SK-N-SH (cell line): ENCODE measurements around the gene CNTD1. TPM values are rescaled to one million over a fixed set of nuclear protein-coding genes. Genes with fewer than 3 reads are reported as not detected.

Source experiments
- CTCF ChIA-PET: fragments of 300-600, 350-600 bp; formaldehyde crosslinking; extraction: SDS; loops from one replicate; lab custom pipeline; 2021; lab: Yijun Ruan, JAX
- POLR2A ChIA-PET: fragments of 350-600 bp; sonication (Branson Sonifier 250); formaldehyde crosslinking; extraction: SDS; loops from one replicate; lab custom pipeline; 2020; ENCODE audit warnings: antibody characterized with exemption, inconsistent platforms; lab: Yijun Ruan, JAX
- DNase-seq: peaks from one replicate; pipeline ENCODE4 v3.0.0; 2012
- H2AFZ ChIP-seq: fragments of 200-600 bp; sonication (generic); 2 replicates; pipeline ENCODE4 v1.8.1; 2016; ENCODE audit warnings: antibody characterized with exemption, mild to moderate bottlenecking, low read depth
- H3F3A ChIP-seq: fragments of 200-600 bp; sonication (generic); replicated peaks from 2 replicates; pipeline ENCODE3; 2016; ENCODE audit warnings: antibody characterized with exemption, mild to moderate bottlenecking; ENCODE audit not compliant: insufficient read depth
- H3K27ac ChIP-seq, 2 experiments: fragments of 200-500 bp in 1 of 2; fragments of 200-600 bp in 1 of 2; sonication (Bioruptor generic) in 1 of 2; sonication (generic), shearing (Covaris generic) in 1 of 2; 2 replicates each; pipeline versions ENCODE4 v1.5.1 to v1.6.1; 2014 to 2016; ENCODE audit warnings: low read depth in 2 of 2, inconsistent platforms in 1 of 2, low read length in 1 of 2, mild to moderate bottlenecking in 1 of 2, mixed read lengths in 1 of 2
- H3K27me3 ChIP-seq: fragments of 200-600 bp; sonication (generic), shearing (Covaris generic); 2 replicates; pipeline ENCODE4 v1.6.1; 2016; ENCODE audit warnings: mixed run types; ENCODE audit not compliant: insufficient read depth
- H3K36me3 ChIP-seq, 2 experiments: fragments of 200-500 bp in 1 of 2; fragments of 200-600 bp in 1 of 2; sonication (Bioruptor generic) in 1 of 2; sonication (generic) in 1 of 2; replicated peaks in 1 of 2; 2 replicates each; pipeline versions ENCODE3 to v1.5.1; 2014 to 2016; ENCODE audit warnings: low read length in 1 of 2, mild to moderate bottlenecking in 1 of 2; ENCODE audit not compliant: insufficient read depth in 2 of 2, control insufficient read depth in 1 of 2
- H3K4me1 ChIP-seq, 2 experiments: fragments of 200-500 bp in 1 of 2; fragments of 200-600 bp in 1 of 2; sonication (Bioruptor generic) in 1 of 2; sonication (generic), shearing (Covaris generic) in 1 of 2; 2 replicates each; pipeline versions ENCODE4 v1.5.1 to v1.6.1; 2014 to 2016; ENCODE audit warnings: low read depth in 1 of 2, low read length in 1 of 2, mixed run types in 1 of 2; ENCODE audit not compliant: insufficient read depth in 2 of 2, control insufficient read depth in 1 of 2
- H3K4me2 ChIP-seq: fragments of 200-600 bp; sonication (generic), shearing (Covaris generic); 2 replicates; pipeline ENCODE4 v1.6.1; 2017; ENCODE audit warnings: mixed run types
- H3K4me3 ChIP-seq, 2 experiments: fragments of 200-500 bp in 1 of 2; fragments of 200-600 bp in 1 of 2; sonication (Bioruptor generic) in 1 of 2; sonication (generic), shearing (Covaris generic) in 1 of 2; 2 replicates each; pipeline versions ENCODE4 v1.5.1 to v1.8.1; 2014 to 2016; ENCODE audit warnings: low read depth in 2 of 2, inconsistent platforms in 1 of 2, low read length in 1 of 2, mild to moderate bottlenecking in 1 of 2, mixed read lengths in 1 of 2, moderate library complexity in 1 of 2
- H3K79me2 ChIP-seq: fragments of 200-600 bp; sonication (generic); 2 replicates; pipeline ENCODE4 v1.8.1; 2017; ENCODE audit warnings: mild to moderate bottlenecking; ENCODE audit not compliant: insufficient read depth
- H3K9ac ChIP-seq: fragments of 200-600 bp; sonication (generic); 2 replicates; pipeline ENCODE4 v1.6.1; 2017; ENCODE audit warnings: mixed run types
- H3K9me2 ChIP-seq: fragments of 200-600 bp; sonication (generic); 2 replicates; pipeline ENCODE4 v1.6.1; 2017; ENCODE audit warnings: mixed run types
- H3K9me3 ChIP-seq: fragments of 200-600 bp; sonication (generic); 2 replicates; pipeline ENCODE4 v1.6.1; 2017; ENCODE audit warnings: mixed run types, mild to moderate bottlenecking, moderate library complexity
- H4K20me1 ChIP-seq: fragments of 200-600 bp; sonication (generic); 2 replicates; pipeline ENCODE4 v1.6.1; 2017; ENCODE audit warnings: mild to moderate bottlenecking, mixed run types; ENCODE audit not compliant: insufficient read depth
- CTCF ChIP-seq: fragments of 200-600 bp; sonication (generic); IDR thresholded peaks from 2 replicates; pipeline ENCODE4 v1.6.1; 2017; ENCODE audit warnings: antibody characterized with exemption, mild to moderate bottlenecking, moderate library complexity
- ELF1 ChIP-seq: IDR thresholded peaks from 2 replicates; pipeline ENCODE4 v1.4.0; 2012
- GABPA ChIP-seq: IDR thresholded peaks from 2 replicates; pipeline ENCODE4 v1.4.0; 2012; ENCODE audit warnings: low read depth, mild to moderate bottlenecking
- GATA2 ChIP-seq: sonication (generic); formaldehyde crosslinking; IDR thresholded peaks from 2 replicates; pipeline ENCODE4 v1.5.0; 2020; ENCODE audit warnings: mild to moderate bottlenecking, missing genetic modification reagents
- JUND ChIP-seq: IDR thresholded peaks from 2 replicates; pipeline ENCODE4 v1.4.0; 2012
- NFIC ChIP-seq: IDR thresholded peaks from 2 replicates; pipeline ENCODE4 v1.4.0; 2012; ENCODE audit warnings: borderline replicate concordance
- POLR2AphosphoS5 ChIP-seq: IDR thresholded peaks from 2 replicates; pipeline ENCODE4 v1.6.1; 2012; ENCODE audit warnings: low read depth, low read length
- RFX5 ChIP-seq: IDR thresholded peaks from 2 replicates; pipeline ENCODE4 v1.6.1; 2012; ENCODE audit warnings: mild to moderate bottlenecking, improper control_type of control experiment, low read length
- SMC3 ChIP-seq: IDR thresholded peaks from 2 replicates; pipeline ENCODE4 v1.6.1; 2012; ENCODE audit warnings: low read depth, low read length, improper control_type of control experiment
- TAF1 ChIP-seq: IDR thresholded peaks from 2 replicates; pipeline ENCODE4 v1.6.1; 2012; ENCODE audit warnings: low read depth, mild to moderate bottlenecking, low read length, moderate library complexity, borderline replicate concordance
- TCF12 ChIP-seq: IDR thresholded peaks from 2 replicates; pipeline ENCODE4 v1.4.0; 2012
- USF1 ChIP-seq: IDR thresholded peaks from 2 replicates; pipeline ENCODE4 v1.4.0; 2012; ENCODE audit warnings: low read depth, borderline replicate concordance
- YY1 ChIP-seq: IDR thresholded peaks from 2 replicates; pipeline ENCODE4 v1.4.0; 2012; ENCODE audit warnings: low read depth, mild to moderate bottlenecking
- WGBS: methylation state at CpG from one replicate; pipeline ENCODE4 v1.1.6; 2017; ENCODE audit warnings: low lambda C conversion rate; 5-methylcytosine and 5-hydroxymethylcytosine counted together
- polyA plus RNA-seq, 3 experiments: library from polyadenylated mRNA; depleted of rRNA; stranded (reverse); fragments of >200 nt; gene quantifications; 2 replicates each; pipeline ENCODE4 v1.2.3, GENCODE V29; 2012
- TF ChIP-seq, protein P1 (sequence below): fragments of 150-350 bp; IDR thresholded peaks from 2 replicates; pipeline ENCODE4 v1.6.1; 2016; ENCODE audit warnings: mild to moderate bottlenecking, low read depth, low read length
- TF ChIP-seq, protein P2 (sequence below): IDR thresholded peaks from 2 replicates; pipeline ENCODE4; 2012
- TF ChIP-seq, protein P3 (sequence below): IDR thresholded peaks from 2 replicates; pipeline ENCODE4 v1.6.1; 2012; ENCODE audit warnings: mild to moderate bottlenecking, low read depth, low read length, moderate library complexity
- TF ChIP-seq, protein P4 (sequence below): IDR thresholded peaks from 2 replicates; pipeline ENCODE4 v1.4.0; 2012; ENCODE audit warnings: low read depth, borderline replicate concordance

The CNTD1 gene
- polyA plus RNA-seq, 1 of the 3 experiments (the other 2 are of a cell fraction), result not detected

DNA sequence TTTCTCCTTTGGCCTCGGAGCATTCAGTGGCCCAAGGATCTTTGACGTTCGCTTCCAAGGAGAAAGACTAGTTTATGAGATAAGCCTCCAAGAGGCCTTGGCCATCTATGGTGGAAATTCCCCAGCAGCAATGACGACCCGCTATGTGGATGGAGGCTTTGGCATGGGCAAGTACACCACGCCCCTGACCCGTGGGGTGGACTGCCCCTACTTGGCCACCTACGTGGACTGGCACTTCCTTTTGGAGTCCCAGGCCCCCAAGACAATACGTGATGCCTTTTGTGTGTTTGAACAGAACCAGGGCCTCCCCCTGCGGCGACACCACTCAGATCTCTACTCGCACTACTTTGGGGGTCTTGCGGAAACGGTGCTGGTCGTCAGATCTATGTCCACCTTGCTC is 53.7 kb downstream of the CNTD1 start:
- H3K36me3 ChIP-seq, result no peaks in the 10 kb centered on the region
- TF ChIP-seq RFX5 (no peak), ELF1 (no peak), TAF1 (no peak), POLR2AphosphoS5 (no peak), NFIC (no peak), CTCF (no peak), SMC3 (no peak), GATA2 (no peak), USF1 (no peak), GABPA (no peak), JUND (no peak), YY1 (no peak), TCF12 (no peak)
- TF ChIP-seq, protein P1, sequence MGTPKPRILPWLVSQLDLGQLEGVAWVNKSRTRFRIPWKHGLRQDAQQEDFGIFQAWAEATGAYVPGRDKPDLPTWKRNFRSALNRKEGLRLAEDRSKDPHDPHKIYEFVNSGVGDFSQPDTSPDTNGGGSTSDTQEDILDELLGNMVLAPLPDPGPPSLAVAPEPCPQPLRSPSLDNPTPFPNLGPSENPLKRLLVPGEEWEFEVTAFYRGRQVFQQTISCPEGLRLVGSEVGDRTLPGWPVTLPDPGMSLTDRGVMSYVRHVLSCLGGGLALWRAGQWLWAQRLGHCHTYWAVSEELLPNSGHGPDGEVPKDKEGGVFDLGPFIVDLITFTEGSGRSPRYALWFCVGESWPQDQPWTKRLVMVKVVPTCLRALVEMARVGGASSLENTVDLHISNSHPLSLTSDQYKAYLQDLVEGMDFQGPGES, result no peak
- TF ChIP-seq, protein P2, sequence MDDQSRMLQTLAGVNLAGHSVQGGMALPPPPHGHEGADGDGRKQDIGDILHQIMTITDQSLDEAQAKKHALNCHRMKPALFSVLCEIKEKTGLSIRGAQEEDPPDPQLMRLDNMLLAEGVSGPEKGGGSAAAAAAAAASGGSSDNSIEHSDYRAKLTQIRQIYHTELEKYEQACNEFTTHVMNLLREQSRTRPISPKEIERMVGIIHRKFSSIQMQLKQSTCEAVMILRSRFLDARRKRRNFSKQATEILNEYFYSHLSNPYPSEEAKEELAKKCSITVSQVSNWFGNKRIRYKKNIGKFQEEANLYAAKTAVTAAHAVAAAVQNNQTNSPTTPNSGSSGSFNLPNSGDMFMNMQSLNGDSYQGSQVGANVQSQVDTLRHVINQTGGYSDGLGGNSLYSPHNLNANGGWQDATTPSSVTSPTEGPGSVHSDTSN, result no peak
- TF ChIP-seq, protein P3, sequence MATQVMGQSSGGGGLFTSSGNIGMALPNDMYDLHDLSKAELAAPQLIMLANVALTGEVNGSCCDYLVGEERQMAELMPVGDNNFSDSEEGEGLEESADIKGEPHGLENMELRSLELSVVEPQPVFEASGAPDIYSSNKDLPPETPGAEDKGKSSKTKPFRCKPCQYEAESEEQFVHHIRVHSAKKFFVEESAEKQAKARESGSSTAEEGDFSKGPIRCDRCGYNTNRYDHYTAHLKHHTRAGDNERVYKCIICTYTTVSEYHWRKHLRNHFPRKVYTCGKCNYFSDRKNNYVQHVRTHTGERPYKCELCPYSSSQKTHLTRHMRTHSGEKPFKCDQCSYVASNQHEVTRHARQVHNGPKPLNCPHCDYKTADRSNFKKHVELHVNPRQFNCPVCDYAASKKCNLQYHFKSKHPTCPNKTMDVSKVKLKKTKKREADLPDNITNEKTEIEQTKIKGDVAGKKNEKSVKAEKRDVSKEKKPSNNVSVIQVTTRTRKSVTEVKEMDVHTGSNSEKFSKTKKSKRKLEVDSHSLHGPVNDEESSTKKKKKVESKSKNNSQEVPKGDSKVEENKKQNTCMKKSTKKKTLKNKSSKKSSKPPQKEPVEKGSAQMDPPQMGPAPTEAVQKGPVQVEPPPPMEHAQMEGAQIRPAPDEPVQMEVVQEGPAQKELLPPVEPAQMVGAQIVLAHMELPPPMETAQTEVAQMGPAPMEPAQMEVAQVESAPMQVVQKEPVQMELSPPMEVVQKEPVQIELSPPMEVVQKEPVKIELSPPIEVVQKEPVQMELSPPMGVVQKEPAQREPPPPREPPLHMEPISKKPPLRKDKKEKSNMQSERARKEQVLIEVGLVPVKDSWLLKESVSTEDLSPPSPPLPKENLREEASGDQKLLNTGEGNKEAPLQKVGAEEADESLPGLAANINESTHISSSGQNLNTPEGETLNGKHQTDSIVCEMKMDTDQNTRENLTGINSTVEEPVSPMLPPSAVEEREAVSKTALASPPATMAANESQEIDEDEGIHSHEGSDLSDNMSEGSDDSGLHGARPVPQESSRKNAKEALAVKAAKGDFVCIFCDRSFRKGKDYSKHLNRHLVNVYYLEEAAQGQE, result no peak
- TF ChIP-seq, protein P4, sequence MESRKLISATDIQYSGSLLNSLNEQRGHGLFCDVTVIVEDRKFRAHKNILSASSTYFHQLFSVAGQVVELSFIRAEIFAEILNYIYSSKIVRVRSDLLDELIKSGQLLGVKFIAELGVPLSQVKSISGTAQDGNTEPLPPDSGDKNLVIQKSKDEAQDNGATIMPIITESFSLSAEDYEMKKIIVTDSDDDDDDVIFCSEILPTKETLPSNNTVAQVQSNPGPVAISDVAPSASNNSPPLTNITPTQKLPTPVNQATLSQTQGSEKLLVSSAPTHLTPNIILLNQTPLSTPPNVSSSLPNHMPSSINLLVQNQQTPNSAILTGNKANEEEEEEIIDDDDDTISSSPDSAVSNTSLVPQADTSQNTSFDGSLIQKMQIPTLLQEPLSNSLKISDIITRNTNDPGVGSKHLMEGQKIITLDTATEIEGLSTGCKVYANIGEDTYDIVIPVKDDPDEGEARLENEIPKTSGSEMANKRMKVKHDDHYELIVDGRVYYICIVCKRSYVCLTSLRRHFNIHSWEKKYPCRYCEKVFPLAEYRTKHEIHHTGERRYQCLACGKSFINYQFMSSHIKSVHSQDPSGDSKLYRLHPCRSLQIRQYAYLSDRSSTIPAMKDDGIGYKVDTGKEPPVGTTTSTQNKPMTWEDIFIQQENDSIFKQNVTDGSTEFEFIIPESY, result no peak
- TF ChIP-seq, all 33 proteins: peak for 0
- Histone ChIP-seq H3K4me2 (no peak overlapping the region), H3K79me2 (no peaks in the 10 kb centered on the region), H3K9me3 (no peaks in the 10 kb centered on the region), H3K4me3 (no peak overlapping the region), H3K9ac (no peak overlapping the region), H3K4me1 (peaks cover 0 to 4% of the 10 kb centered on the region in 2 experiments; a peak in 1 of 4 replicates), H3K27ac (no peak overlapping the region), H3K9me2 (no peaks in the 10 kb centered on the region), H3F3A (no peaks in the 10 kb centered on the region), H2AFZ (no peak overlapping the region), H4K20me1 (no peaks in the 10 kb centered on the region), H3K27me3 (no peaks in the 10 kb centered on the region)
- POLR2A ChIA-PET, result no interaction called here
- no peak for DNase-seq
- CTCF ChIA-PET, result interaction anchor here (1.0 to 1.6 kb wide), 3 partner anchors 8 to 28 kb away, joined by 3 read pairs; partner anchors contain the start of gene AOC2
- 86% methylated on average over 12 of the region's 15 CpGs for WGBS
